SKM-1 (cell line): ENCODE data around the gene MBOAT1.

Experiments
- DNase-seq: peaks from one replicate; lab custom pipeline; 2025; ENCODE audit not compliant: unreplicated experiment; lab: John Stamatoyannopoulos, UW

MBOAT1 gene

GRCh38 chr6:20105838-20106237 is 106.4 kb downstream of the MBOAT1 start:
- DNase-seq = no peak

DNA sequence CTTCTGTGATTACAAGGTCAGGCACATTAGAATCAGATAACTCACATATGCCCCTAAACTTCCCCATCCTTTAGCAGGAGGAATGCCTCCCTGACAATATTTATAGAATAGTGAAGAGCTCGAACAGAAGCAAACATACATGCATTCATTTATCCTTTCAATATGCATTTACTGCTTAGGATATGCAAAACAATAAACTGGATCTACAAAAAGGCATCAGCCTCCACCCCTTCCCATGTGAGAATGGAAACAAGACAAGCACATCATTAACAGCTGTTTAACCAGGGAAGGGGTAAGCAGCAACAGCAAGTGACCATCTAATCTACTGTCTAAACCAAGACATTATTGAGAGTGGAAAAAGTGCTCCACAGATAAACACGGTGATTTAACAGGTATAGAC is 107.6 kb downstream of the MBOAT1 start:
- no peak for DNase-seq

- no peak for DNase-seq
Observed at GRCh38 chr6:20102397-20103073, 109.7 kb downstream of the MBOAT1 start.

DNA sequence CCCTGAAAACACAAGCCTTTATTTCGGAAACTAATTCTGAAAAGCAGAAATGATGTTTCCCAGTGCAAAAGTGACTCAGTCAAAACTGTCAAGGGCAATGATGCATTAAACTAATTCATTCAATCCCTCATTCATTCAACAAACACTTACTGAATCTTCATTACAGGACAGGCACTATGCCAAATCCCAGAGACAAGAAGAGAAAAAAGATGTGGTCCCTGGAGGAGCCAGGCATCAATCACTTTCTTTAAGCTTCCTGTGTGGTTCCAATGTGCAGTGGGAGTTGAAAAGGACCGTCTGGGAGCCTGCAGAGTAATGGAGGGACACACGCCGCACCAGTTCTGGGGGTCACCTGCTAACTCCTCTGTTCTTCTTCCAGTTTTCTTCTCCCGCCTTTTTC is 113.1 kb downstream of the MBOAT1 start:
- no peak for DNase-seq

DNA sequence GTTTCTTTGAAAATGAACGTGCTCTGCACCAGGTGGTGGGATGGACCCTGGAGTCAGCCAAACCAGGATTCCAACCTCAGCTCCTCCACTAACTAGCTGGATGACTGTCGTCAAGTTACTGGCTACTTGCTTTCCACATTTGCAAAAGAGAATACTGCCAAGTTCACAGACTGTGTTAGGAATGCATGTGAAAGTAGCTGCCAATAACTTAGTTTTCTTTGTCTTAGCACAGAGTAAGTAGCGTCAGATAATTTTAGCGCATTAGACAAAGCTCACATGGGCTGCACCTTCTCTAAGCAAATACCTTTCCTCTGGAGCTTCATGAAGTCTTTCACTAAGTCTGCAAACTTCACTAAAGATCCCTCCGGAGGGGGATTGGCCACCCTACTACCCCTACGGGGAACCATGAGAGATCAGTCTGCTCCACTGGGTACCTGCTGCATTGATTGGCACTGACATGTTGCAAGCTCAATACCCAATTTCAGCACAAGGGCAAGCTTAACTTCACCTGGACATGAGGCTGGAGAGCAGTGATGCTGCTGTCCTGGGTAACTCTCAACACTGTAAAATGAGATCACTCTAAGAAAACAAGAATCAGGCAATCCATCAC is 113.9 kb downstream of the MBOAT1 start:
- no peak for DNase-seq

DNA sequence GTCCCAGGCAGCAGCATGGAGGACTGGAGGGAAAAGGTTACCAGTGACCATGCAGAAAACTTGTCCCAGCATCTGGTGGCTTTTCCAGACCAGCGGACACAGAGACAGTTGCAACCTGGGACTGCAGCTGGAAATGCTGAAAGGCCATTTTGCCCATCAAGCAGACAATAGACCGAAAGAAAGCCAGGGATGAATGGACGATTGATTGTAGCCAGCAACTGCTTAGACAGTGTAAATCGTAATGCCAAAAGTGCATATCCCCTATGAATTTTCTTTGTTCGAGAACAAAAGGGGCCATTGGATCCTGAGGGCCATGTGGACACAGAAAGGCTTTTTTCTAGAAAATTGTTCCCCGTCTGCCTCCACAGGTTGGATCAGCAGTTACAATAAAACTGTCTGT is 115.7 kb downstream of the MBOAT1 start:
- DNase-seq = no peak

DNA sequence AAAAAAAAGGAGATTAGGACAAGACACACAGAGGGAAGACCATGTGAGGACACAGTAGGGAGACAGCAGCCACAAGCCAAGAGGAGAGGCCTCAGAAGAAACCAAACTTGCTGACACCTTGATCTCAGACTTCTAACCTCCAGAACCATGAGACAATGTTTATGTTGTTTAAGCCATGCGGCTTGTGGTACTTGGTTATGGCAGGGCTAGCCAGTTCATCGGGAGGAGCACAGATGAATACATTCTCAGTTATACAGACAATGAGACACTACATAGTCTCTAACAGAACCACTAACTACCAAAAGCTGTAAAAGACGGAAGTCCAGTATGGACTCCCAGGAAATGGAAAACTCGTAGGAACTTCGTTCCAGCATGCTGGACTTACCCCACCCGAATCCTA is 116.8 kb downstream of the MBOAT1 start:
- no peak for DNase-seq

DNA sequence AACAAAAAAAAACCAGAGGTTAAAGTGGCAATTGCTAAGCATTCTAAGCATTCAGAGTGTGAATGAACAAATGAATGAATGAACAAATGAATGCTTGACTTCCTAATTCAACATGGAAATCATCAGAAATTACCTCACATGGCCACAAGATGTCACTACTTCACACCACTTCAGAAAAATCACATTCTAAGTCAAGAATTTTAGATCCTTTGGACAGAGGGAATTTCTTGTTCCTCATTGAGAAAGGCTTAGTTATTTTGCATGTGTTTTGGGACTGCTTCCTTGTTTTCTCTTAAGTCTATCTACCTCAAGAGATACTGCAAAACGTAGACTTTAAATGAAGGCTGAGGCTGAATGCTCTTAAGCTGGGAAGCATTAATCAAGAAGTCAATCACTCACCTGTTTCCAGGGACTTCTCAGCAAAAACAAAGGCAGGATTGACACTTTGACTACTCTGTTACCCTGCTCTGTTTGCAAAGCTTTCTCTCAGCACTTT is 120.2 kb downstream of the MBOAT1 start:
- DNase-seq = peak; percentile 47

DNA sequence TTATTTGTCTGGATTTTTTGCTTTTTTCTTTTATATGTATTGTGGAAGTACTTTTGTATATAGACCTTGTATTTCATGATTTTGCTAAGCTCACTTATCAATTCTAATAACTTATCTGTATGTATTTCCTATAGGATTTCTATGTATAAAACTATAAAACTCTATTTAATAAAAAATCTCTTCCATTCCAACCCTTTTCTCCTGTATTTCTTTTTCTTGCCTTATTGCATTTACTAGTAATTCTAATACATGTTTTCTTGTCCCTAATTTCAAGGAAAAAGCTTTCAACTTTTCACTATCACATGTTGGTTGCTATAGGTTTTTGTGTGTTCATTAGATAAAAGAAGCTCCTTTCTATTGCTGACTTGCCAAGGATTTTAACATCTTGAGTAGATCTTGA is 125.3 kb downstream of the MBOAT1 start:
- no peak for DNase-seq

DNA sequence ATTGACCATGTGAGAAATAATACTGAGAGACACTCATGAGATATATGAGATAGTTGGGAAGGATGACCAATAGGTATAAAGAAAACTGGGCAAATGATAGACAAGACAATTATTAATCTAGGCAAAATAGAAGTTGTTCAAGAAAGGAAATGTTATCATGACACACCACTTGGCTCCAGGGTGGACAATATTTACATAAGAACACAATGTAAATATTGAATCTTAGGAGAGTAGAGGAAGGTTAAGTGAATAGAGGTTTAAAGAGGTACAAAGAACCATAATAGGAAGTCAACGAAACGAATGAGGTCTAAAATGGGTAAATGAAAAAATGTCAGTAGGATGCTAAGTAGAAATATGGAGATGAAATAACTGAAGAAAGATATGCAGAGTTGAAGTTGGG is 126.5 kb downstream of the MBOAT1 start:
- no peak for DNase-seq

DNA sequence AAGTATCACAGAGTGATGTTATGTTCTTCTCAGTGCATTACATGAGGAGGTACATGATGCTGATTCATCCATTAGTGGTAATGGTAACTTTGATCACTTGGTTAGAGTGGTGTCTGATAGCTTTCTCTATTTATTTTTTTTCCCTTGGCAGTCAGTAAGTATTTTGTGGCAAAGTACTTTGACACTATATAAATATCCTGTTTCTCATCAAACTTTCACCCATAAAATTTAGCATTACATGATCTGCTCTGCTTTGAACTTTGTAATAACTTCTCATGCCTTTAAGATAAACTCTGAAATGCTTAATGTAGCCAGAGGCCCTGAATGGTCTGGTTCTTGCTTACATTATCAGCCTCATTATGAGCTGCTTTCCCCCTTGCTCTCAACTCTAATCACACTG is 127.9 kb downstream of the MBOAT1 start:
- no peak for DNase-seq

- DNase-seq = no peak
Observed at GRCh38 chr6:20071998-20072397, 140.3 kb downstream of the MBOAT1 start.

DNA sequence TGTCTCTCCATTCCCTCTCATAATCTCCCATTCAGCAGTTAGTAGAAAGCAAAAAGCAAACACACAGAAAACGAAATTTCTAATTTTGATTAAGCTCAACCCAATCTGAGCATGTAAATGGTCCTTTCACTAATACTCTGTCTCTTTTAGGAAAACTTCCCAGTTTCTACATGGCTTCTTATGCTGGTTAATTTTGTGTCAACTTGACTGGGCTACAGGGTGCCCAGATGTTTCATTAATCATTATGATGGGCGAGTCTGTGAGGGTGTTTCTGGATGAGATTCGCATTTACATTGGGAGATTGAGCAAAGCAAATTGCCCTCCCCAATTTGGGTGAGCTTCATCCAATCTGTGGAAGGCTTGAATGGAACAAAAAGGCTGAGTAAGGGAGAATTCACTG is 142.2 kb downstream of the MBOAT1 start:
- DNase-seq = no peak

- DNase-seq = no peak
Observed at GRCh38 chr6:20069021-20069522, 143.2 kb downstream of the MBOAT1 start.

- no peak for DNase-seq
Observed at GRCh38 chr6:20068421-20068988, 143.8 kb downstream of the MBOAT1 start.

DNA sequence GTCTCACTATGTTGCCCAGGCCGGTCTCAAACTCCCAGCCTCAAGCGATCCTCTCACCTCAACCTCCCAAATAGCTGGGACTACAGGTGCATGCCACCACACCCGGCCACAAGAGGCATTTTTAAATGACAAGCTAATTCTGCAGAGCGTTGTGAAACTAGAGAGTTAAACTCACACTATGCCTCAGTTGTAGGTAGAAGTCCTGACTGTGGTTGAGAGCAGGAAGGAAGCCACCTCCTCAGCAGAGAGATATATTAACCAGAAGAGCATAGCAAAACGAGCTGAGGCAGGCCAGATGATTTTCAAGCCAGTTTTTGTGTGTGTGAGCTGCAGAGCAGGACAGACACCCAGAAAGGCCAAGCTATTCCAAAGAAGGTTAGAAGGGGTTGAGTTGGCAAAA is 150.3 kb downstream of the MBOAT1 start:
- no peak for DNase-seq

- DNase-seq = no peak
Observed at GRCh38 chr6:20060252-20060651, 152.0 kb downstream of the MBOAT1 start.

GRCh38 chr6:20058912-20059311 is 153.4 kb downstream of the MBOAT1 start:
- DNase-seq = peak; percentile 89

DNA sequence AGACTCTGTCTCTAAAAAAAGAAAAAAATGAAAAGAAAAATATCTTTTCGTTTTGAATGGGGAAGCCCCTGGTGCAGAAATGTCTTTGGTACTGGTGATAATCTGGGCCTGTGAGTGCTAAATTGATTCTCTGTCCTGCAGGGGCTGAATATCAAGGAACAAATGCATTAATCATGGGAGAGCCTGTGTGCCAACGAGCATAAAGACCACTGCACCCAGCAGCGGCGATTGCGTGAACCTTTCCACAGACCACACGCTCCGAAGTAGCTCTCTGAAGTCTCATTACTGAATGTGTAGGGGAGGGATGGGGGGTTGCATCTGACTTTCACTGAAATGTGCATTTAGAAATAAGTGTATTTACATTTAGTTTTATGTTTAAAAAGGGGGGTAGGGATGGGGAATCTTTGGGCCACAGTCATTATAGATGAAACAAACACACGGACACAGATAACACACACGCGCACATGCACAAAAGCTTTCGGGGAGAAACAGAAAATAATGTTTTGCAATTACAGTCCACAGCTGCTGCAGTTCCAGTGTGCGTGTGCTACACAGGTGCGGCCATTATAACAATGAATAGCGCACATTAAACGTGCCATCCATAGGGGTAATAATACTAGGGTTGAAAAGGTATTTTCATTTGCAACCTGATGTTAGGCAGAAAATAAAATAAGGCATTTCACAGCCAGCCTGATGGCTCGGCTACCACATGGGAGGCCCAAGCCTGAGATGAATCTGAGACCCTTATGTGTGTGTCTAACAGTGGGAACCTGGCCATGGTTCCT is 154.0 kb downstream of the MBOAT1 start:
- no peak for DNase-seq

DNA sequence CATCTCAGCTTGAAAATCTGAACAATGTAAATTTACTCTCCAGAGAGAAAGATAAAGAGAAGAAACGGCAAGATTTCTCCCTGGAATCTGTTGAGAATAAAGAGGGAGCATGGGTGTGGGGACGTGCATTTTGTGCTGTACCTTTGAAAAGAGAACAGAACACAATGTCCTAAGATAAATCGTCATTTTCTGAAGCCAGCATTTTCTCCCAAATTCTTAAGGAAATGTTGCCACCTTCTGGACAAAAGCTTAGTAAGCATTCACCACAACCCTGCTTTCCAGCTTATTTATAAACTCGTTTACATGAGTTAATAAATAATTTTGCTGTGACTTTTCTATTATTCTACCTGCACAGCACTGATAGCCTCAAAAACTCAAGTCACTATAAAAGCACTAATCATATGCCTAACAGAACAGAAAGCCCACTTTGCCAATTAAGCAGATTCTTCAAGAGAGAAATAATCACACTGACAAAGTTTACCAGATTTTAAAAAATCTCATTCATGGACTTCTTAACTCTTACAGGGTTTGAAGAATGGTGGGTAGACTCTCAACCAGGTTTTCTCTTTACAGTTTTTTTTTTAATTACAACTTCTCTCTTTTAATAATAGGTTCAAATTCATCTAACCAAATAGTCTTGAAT is 155.8 kb downstream of the MBOAT1 start:
- peak; percentile 8 for DNase-seq

DNA sequence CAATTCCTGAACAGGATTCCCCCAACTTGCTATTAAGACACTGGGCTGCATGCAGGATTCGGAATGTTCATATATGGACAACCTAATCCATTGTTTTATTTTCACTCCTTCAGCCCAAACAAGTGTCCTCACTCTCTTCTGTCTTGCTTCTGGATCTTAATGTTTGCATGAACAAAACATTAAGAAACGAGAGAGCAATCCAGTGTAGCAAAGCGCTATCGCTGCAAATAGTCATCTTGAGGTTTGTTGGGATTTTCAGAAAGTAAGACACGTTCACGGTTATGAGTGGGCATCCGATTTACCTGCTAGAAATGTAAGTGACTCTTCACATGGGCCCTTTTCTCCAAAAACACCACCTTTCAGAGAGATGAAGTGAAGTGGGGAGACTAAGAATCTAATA is 156.4 kb downstream of the MBOAT1 start:
- no peak for DNase-seq
